ENCODE results near the gene RHCG.

Gene RHCG

DNA sequence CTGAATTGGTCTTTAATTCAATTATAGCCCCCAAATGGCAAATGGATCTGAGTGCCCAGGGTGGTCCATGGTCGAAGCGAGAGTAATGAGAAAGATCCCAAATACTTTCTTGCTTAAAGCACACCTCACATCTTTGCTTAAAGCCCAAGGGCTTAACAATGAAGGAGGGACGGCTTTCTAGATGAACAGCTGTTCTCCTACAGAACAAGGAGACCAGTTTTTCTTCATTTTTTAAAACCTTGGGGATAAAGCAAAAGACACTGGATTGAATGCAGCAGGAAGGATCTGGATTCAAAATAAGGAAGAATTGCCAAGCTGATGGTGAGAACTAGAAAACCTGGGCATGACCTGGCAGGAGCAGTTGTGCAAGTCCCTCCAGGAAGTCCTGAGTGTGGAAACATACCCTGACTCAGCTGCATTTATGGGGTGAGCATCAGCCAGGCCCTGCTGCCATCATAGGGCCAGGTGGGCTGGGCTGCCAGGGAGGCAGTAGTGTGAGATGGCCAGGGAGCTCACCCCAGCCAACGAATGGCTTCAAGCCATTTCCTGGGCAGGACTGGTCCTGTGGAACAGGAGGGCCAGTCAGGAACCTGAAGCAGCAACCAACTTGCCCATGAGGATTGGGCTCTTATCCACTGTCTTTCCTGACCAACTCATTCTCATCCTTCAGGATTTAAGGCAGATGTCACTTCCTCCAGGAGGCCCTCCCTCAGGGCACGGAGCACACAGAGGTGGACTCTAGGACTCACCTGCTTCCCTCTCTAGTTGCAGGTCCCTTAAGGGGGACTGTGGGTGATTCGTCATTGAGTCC, 18.4 kb upstream of the RHCG start:
- H3K27ac Mint-ChIP-seq = no peak overlapping the region
- no peaks in the 10 kb centered on the region for H3K36me3 Mint-ChIP-seq
- no peak overlapping the region for H3K4me3 Mint-ChIP-seq
- ATAC-seq (no peak), DNase-seq (ENCODE audit: low spot score in 2 of 2) (no peak)
- H3K4me1 Mint-ChIP-seq = no peaks in the 10 kb centered on the region
- no peaks in the 10 kb centered on the region for H3K9me3 Mint-ChIP-seq

DNA sequence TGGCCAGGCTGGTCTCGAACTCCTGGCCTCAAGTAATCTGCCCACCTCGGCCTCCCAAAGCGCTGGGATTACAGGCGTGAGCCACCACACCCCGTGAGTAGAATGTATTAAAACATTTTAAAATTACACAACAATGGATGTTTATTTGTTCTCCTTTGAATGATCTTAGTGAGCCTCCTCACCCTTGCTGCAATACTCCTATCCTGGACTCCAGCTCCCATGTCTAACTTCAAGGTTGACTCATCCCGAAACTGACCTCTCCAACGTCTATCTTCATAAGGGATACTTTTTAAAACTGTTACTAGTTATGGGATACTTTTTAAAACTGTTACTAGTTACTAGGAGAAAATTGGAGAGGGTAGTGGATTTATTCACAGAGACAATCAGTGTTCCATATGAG, 17.8 kb upstream of the RHCG start:
- H3K4me3 Mint-ChIP-seq = no peak overlapping the region
- no peak overlapping the region for H3K27ac Mint-ChIP-seq
- ATAC-seq (no peak), DNase-seq (ENCODE audit: low spot score in 2 of 2) (no peak)
- H3K36me3 Mint-ChIP-seq = no peaks in the 10 kb centered on the region
- no peaks in the 10 kb centered on the region for H3K4me1 Mint-ChIP-seq
- H3K9me3 Mint-ChIP-seq = no peaks in the 10 kb centered on the region

DNA sequence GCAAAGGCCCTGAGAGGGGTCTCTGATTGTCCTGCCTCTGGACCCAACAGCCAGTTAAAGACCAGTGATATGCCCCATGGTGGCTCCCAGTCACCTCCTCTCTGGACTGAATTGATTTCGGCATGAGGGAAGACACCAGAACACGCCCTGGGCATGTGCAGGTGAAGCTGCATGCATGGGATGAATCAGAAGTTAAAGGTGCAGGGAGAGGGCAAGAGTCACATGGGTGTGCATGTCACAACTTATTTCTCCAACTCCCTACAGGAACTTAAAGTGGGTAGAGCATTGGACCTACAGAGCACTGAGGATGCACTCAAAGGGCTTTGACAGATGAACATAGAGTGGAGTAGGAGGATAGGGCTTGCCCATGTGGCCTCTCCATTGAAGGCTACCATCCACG, 16.9 kb upstream of the RHCG start:
- Mint-ChIP-seq H3K9me3 (no peaks in the 10 kb centered on the region), H3K4me3 (no peak overlapping the region), H3K36me3 (no peaks in the 10 kb centered on the region), H3K27ac (no peak overlapping the region), H3K4me1 (no peaks in the 10 kb centered on the region)
- DNase-seq (ENCODE audit: low spot score in 2 of 2) (no peak), ATAC-seq (peak; percentile 24)

DNA sequence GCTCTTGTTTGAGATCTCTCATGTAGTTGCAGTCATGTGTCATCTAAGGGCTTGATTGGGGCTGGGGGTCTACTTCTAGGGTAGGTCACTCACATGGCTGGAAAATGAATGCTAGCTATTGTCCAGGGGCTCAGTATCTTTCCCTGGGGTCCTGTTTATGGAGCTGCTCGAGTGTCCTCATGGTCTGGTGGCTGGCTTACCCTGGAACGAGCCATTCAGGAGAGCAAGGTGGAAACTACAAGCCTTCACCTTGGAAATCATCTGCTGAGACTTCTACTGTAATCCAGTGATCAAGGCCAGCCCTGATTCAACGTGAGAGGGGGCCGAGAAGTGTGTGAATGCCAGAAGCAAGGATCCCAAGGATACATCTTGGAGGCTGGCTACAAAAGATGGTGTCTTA, 16.2 kb upstream of the RHCG start:
- Mint-ChIP-seq H3K4me3 (no peak overlapping the region), H3K4me1 (no peaks in the 10 kb centered on the region), H3K36me3 (no peaks in the 10 kb centered on the region), H3K9me3 (no peaks in the 10 kb centered on the region), H3K27ac (no peak overlapping the region)
- DNase-seq (ENCODE audit: low spot score in 2 of 2) (no peak), ATAC-seq (no peak)

DNA sequence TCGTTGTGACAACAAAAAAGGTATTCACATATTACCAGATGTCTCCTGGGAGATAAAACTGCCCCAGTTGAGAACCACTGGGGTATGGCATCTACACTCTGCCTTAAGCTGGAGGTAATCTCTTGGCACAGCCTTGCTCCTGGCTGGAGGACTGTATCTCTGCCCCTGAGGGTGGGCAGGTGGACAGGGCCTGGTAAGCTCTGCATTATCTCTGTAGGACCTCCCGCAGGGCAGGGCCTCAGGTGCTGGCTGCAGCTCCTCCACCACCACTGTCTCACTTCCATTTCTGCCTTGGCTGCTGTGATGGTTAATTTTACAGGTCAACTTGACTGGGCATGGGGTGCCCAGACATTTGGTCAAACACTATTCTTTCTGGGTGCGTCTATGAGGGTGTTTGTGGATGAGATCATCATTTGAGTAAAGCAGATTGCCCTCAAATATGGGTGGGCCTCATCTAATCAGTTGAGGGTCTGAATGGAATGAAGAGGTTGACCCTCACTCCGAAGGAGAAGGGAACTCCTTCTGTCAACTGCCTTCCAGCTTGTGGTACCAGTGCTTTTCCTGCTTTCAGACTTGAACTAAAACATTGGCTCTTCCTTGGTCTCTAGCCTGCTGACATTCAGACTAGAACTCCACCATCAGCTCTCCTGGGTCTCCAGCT, 9.8 kb upstream of the RHCG start:
- Mint-ChIP-seq H3K4me1 (no peaks in the 10 kb centered on the region), H3K27ac (no peak overlapping the region), H3K9me3 (no peaks in the 10 kb centered on the region), H3K36me3 (no peaks in the 10 kb centered on the region), H3K4me3 (no peak overlapping the region)
- ATAC-seq (peak; percentile 37), DNase-seq (ENCODE audit: low spot score in 2 of 2) (no peak)

DNA sequence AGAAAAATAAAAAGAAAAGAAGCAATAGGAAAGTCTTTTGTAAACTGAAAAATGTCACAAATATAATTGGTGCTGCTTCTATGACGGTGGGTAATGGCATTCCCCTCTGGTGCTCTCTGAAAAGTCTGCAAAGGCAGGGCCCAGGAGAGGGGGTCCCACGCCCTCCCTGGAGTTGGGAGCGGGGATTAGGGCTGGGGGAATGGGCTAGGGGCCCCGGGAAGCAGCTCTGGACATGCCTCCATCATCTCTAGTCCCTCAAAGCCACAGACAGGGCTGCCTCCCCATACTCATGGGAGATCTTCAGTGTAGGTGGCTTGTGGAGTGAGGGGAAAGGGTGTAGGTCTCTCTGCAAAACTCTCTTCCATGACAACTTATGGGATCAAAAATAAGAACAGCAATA, 7.8 kb upstream of the RHCG start:
- no peak for ATAC-seq
- Mint-ChIP-seq H3K4me1 (no peaks in the 10 kb centered on the region), H3K9me3 (no peaks in the 10 kb centered on the region), H3K4me3 (no peak overlapping the region), H3K27ac (no peak overlapping the region), H3K36me3 (no peaks in the 10 kb centered on the region)
- DNase-seq (ENCODE audit: low spot score in 2 of 2) = no peak

DNA sequence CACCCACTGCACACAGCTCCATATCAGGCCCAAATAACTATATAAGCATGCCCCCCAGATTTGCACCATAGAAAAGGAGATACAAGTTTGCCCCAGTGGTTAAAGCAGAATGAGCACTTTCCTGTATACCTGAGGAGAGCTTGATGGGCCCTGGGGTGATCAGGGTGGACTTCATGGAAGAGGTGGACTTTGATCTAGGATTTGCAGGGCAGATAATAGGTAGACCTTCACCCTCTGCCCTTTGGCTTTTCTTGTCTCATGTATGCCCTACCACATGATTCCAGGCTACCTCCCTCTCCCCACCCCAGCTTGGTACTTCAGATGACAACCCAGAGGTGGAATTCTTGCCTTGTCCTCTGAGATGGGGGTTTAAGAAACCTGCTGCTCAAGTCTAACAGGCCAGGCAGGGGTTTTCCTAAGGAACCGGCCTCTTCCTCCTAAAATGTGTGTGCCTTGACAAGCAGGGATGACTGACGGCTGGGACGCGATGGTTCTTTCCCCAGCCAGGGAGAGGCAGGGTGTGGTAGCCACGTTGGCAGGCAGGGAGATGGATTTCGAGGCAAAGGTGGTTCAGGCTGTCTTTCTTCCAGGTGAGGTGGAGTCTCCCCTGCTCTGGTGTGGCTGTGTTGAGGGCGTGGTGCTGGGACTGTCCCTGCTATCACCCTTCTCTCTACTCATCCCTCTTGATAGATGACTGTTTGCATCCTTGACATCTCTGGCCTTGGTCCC, 6.6 kb upstream of the RHCG start:
- no peaks in the 10 kb centered on the region for H3K36me3 Mint-ChIP-seq
- no peak overlapping the region for H3K4me3 Mint-ChIP-seq
- ATAC-seq (no peak), DNase-seq (ENCODE audit: low spot score in 2 of 2) (no peak)
- no peak overlapping the region for H3K27ac Mint-ChIP-seq
- no peaks in the 10 kb centered on the region for H3K4me1 Mint-ChIP-seq
- no peaks in the 10 kb centered on the region for H3K9me3 Mint-ChIP-seq

DNA sequence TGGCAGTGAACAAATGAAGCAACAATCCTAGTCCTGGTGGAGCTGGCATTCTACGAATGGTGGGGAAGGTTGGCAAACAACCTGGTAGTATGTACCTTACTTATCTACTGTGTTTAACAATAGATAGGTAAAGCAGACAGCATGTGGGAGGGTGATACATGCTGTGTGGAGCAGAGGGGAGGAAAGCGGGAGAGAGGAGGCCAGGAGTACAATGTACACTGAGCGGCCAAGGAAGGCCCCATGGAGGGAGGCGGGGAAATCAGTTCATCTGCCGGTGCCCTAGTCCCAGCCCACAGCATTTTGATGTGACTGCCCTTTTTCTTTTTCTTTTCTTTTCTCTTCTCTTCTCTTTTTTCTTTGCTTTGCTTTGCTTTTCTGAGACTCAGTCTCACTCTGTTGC, 5.3 kb upstream of the RHCG start:
- ATAC-seq (no peak), DNase-seq (ENCODE audit: low spot score in 2 of 2) (no peak)
- Mint-ChIP-seq H3K4me1 (no peaks in the 10 kb centered on the region), H3K9me3 (no peaks in the 10 kb centered on the region), H3K36me3 (no peaks in the 10 kb centered on the region), H3K27ac (no peak overlapping the region), H3K4me3 (no peak overlapping the region)

DNA sequence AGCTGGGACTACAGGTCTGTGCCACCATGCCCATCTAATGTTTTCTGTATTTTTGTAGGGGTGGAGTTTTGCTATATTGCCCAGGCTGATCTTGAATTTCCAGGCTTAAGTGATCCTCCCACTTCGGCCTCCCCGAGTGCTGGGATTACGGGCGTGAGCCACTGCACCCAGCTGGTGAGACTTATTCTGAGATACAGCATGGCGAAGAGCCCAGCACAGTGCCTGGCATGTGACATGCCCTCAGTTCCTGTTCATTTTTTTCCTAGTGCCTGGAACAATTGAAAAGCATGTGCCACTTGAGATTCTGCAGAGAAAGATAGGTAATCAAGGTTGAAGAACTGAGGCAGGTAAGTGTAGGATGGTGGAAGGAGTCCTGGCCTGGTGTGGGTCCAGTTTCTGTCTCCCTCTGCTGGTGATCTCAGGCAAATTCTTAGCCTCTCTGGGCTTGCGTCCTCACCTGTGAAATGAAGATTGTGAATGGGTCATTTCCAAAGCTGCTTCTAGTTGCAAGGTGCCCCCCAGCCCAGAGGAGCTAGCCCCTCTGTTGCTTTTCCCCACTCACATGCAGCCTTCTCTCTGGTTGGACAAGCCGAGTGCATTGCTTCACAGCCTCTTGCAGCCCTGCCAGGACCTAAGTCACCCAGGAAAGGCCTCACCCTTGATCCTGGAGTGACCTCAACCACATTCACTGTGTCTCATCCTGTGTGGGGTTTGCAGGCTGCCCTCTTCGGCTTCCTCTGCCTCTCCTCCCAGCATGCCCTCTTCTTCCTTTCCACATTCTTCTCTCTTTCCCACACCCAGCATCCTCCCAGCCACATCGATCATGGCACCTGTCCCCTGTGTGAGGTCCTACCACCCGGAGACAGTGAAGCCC, 4.3 kb upstream of the RHCG start:
- no peak for DNase-seq (ENCODE audit: low spot score in 2 of 2)
- Mint-ChIP-seq H3K4me1 (peaks cover 6% of the 10 kb centered on the region), H3K27ac (no peak overlapping the region)

DNA sequence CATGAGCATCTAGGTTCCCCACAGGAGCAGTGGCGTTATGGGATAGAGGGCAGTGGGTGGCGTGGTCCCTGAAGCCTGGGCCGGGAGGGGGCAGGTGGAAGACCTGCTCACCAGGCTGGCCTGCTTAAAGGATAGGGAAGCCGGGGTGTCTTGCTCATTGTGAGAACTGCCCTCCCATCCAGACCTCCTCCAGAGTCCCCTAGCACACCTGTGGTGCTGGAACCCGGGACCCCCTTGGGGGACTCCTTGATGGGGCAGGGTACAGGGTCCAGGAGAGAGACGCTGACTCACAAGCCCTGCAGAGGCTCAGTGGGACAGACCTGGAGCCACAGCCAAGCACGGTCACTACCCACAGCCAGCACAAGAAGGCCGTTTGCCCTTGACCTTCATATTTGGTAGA, 2.8 kb upstream of the RHCG start:
- no peaks in the 10 kb centered on the region for H3K9me3 Mint-ChIP-seq

More for the DNA sequence above, 4.3 kb upstream of the RHCG start:
- no peak for ATAC-seq
- no peaks in the 10 kb centered on the region for H3K36me3 Mint-ChIP-seq
- H3K9me3 Mint-ChIP-seq = no peaks in the 10 kb centered on the region
- H3K4me3 Mint-ChIP-seq = no peak overlapping the region

DNA sequence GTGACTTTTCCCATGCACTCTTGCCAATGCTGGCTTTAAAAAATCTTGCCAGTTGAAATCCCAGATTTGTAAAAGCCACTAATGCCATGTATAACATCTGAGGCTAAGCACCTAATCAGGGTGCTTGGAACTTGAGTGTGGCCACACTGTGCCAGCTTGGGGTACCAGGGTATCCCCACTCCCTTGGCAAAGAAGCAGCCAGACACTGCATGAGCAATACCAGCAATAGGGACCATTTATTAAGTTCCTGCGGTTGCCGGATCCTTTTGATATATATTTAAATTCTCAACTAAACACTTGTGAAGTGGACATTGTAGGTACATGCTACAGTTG, 2.2 kb upstream of the RHCG start:
- Mint-ChIP-seq H3K36me3 (no peaks in the 10 kb centered on the region), H3K9me3 (no peaks in the 10 kb centered on the region), H3K4me1 (peaks cover 6% of the 10 kb centered on the region), H3K27ac (no peak overlapping the region), H3K4me3 (no peak overlapping the region)
- DNase-seq (ENCODE audit: low spot score in 2 of 2) = no peak
- no peak for ATAC-seq

More for the DNA sequence above, 2.8 kb upstream of the RHCG start:
- ATAC-seq = no peak
- Mint-ChIP-seq H3K27ac (no peak overlapping the region), H3K4me3 (no peak overlapping the region), H3K4me1 (peaks cover 6% of the 10 kb centered on the region), H3K36me3 (no peaks in the 10 kb centered on the region)
- DNase-seq (ENCODE audit: low spot score in 2 of 2) = no peak

DNA sequence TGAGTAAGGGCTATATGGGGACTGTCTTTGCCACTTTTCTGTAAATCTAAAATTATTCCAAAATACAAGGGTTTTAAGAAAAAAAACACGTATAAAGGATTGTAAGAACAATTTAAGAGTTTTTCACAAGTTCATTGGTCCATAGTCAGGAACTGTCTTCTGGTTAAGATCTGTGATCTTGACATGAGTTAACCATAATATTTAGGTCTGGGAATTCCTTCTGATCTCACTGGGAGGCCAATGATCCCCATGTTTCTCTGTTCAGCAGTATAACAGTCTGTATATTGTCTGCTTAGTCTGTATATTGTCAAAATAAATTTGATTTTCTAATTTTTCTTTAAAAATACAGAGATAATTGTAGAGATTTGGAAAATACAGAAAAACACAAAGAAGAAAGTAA, 848 bp upstream of the RHCG start:
- Mint-ChIP-seq H3K4me3 (no peak overlapping the region), H3K36me3 (no peaks in the 10 kb centered on the region), H3K27ac (no peak overlapping the region), H3K9me3 (no peaks in the 10 kb centered on the region), H3K4me1 (peaks cover 6% of the 10 kb centered on the region)
- DNase-seq (ENCODE audit: low spot score in 2 of 2) = no peak
- no peak for ATAC-seq

DNA sequence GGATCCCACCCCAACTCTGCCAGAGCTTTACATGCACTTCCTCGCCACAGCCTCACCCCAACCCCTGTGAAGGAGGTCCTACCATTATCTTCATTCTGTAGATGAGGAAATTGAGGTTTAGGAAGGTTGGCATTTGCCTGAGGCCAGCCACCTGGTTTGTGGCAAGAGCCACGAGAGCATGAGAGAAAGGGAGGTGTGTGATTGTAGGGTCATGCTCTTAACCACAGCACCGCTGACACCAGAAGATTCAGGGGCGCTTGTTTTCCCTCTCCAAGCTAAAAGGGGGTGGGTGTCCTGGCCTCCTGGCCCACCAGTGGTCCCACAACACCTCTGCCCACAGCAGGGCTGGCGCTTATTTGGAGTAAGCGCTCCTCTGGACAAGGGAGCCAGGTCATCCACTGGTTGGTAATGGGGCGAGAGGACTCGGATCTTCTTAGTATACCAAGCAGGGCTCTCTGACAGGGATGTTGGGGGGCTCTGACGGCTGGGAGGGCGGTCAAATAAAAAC, 691 bp downstream of the RHCG start:
- no peaks in the 10 kb centered on the region for H3K9me3 Mint-ChIP-seq
- DNase-seq (ENCODE audit: low spot score in 2 of 2) (no peak), ATAC-seq (peak; percentile 5)
- peaks cover 6% of the 10 kb centered on the region for H3K4me1 Mint-ChIP-seq
- no peak overlapping the region for H3K27ac Mint-ChIP-seq
- H3K36me3 Mint-ChIP-seq = no peaks in the 10 kb centered on the region
- H3K4me3 Mint-ChIP-seq = peak overlapping the region; percentile 40

DNA sequence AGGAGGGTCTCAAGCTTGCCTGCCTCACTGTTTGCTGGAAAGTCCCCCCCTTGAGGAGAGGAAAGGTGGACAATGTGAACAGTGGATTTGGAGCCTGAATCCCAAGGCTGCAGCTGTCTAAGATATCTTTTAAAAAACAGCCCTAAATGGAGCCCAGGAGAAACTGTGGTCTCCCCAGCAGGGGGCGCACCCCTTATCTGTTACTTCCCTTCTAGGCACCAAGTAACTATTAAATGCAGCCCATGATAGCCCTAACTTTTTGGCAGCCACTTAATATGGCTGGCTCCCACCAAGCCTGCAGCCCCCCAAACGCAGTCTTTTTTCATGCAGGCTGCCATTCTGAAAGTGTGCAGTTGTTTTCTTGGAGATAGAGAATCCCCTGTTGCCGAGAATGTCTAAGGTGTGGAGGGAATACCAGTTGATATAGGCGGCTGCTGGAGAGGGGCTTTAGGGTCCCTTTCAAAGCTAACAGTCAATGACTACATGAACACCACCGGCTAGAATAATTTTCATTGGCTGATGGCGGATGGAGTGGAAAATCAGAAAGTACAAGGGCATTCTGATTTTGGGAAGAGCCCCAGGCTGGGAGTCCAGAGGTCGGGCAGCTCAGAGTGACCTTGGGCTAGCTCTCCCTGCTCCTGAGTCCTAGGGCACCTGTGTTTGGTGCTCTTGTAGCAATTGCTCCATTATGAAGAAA, 1.3 kb downstream of the RHCG start:
- ATAC-seq = no peak
- H3K4me1 Mint-ChIP-seq = peaks cover 6% of the 10 kb centered on the region
- H3K36me3 Mint-ChIP-seq = no peaks in the 10 kb centered on the region
- DNase-seq (ENCODE audit: low spot score in 2 of 2) = peak in 1 of 2 donors; percentile 65
- no peak overlapping the region for H3K27ac Mint-ChIP-seq
- H3K9me3 Mint-ChIP-seq = no peaks in the 10 kb centered on the region
- H3K4me3 Mint-ChIP-seq = no peak overlapping the region

All from stimulated activated effector memory CD8-positive, alpha-beta T cell treated with anti-CD3 and anti-CD28 coated beads, Interleukin-12 subunit alpha, Interleukin-12 subunit beta, amount 100 ng/mL, for 72 hours (primary cell).